Brain microvascular endothelial cell (primary cell): ENCODE data around the gene UNC119.

ENCODE experiments used
- DNase-seq: peaks from one replicate; pipeline ENCODE4 v3.0.0-alpha.2; 2020
- H3K27ac ChIP-seq: fragments of 250-450 bp; sonication (Bioruptor Pico); 2 replicates; pipeline ENCODE4 v1.5.1; 2020; ENCODE audit warnings: mild to moderate bottlenecking, moderate library complexity
- H3K27me3 ChIP-seq: fragments of 250-450 bp; sonication (Bioruptor Pico); replicated peaks from 2 replicates; pipeline ENCODE4 v1.5.1; 2020; ENCODE audit warnings: mild to moderate bottlenecking
- H3K36me3 ChIP-seq: fragments of 250-450 bp; sonication (Bioruptor Pico); replicated peaks from 2 replicates; pipeline ENCODE4 v1.5.1; 2020; ENCODE audit warnings: mild to moderate bottlenecking
- H3K4me3 ChIP-seq: 2 replicates; pipeline ENCODE4 v1.5.1; 2011; ENCODE audit warnings: low read depth, mild to moderate bottlenecking, control low read depth, low read length, moderate library complexity
- in situ Hi-C: cut with HindIII; loops from 2 replicates; pipeline ENCODE4 v1.10.0; 2017; ENCODE audit warnings: low sequenced_read_pairs, low pct_ligation_motif_present
- TF ChIP-seq, protein P1 (sequence below): IDR thresholded peaks from 2 replicates; pipeline ENCODE4 v1.5.1; 2011; ENCODE audit warnings: low read depth, mild to moderate bottlenecking, moderate library complexity, low read length, control low read depth, inconsistent platforms; ENCODE audit errors: missing control alignments

Gene UNC119

GRCh38 chr17:28511858-28512461 is 40.5 kb downstream of the UNC119 start:
- Histone ChIP-seq H3K27ac (no peak overlapping the region), H3K36me3 (no peaks in the 10 kb centered on the region), H3K4me3 (no peak overlapping the region), H3K27me3 (peaks cover 25% of the 10 kb centered on the region)
- TF ChIP-seq, protein P1, sequence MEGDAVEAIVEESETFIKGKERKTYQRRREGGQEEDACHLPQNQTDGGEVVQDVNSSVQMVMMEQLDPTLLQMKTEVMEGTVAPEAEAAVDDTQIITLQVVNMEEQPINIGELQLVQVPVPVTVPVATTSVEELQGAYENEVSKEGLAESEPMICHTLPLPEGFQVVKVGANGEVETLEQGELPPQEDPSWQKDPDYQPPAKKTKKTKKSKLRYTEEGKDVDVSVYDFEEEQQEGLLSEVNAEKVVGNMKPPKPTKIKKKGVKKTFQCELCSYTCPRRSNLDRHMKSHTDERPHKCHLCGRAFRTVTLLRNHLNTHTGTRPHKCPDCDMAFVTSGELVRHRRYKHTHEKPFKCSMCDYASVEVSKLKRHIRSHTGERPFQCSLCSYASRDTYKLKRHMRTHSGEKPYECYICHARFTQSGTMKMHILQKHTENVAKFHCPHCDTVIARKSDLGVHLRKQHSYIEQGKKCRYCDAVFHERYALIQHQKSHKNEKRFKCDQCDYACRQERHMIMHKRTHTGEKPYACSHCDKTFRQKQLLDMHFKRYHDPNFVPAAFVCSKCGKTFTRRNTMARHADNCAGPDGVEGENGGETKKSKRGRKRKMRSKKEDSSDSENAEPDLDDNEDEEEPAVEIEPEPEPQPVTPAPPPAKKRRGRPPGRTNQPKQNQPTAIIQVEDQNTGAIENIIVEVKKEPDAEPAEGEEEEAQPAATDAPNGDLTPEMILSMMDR: peak; percentile 18
- in situ Hi-C loops: no loop called here
- DNase-seq: no peak

DNA sequence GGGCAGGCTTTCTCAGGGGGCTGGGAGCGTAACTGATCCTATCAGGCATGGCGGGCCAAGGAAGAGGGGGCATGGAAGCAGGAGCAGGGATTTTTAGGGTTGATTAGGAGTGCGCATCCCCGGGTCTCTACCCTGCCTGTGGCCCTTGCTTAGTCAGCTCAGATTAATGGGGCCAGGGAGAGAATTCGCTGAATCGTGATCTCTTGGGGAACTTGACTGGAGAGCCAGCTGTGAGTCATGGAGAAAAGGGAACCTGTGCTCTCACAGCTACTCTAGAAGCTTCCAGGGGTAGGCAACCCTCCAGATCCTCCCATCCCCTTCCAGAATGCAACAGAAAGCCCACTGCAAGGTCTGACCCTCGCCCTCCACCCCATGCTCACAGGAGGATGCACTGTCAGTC is 42.6 kb downstream of the UNC119 start:
- in situ Hi-C loops: no loop called here
- Histone ChIP-seq H3K27ac (no peak overlapping the region), H3K4me3 (no peak overlapping the region), H3K36me3 (no peaks in the 10 kb centered on the region), H3K27me3 (peaks cover 33% of the 10 kb centered on the region)
- TF ChIP-seq, protein P1: no peak
- DNase-seq: no peak

GRCh38 chr17:28508211-28508724 is 44.2 kb downstream of the UNC119 start:
- Histone ChIP-seq H3K27ac (no peak overlapping the region), H3K27me3 (peaks cover 36% of the 10 kb centered on the region), H3K36me3 (no peaks in the 10 kb centered on the region), H3K4me3 (no peak overlapping the region)
- TF ChIP-seq, protein P1: no peak
- no peak for DNase-seq
- in situ Hi-C loops: no loop called here

DNA sequence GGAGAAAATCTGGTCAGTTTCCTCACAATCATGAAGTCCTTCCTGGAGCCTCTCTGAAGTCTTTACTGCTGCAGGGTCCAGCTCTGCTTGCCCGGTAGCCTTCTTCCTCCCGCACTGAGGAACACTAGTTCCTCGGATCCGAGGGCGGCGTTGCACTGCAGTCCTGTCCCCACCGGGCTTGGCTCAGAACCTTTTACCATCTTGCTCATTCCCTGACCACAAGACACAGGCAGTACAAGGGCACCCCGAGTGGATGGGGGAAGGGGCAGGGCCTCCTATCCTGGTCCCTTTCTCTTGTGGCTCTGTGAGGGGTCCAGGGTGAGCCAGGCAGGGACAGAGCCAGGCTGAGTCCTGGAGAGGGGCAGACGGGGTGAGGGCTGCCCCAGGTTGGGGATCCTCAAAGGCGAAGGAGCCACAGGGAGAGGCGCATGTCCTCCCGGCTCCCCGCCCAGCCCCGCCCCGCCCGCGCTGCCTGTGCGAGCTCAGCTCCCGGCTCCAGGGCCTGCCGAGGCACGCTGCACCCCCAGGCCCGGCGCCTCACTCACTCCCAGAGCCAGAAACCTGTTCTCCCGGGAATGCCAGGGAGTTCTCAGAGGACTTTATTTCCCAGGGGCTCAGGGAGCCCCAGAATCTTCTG is 44.7 kb downstream of the UNC119 start:
- H3K27ac ChIP-seq: no peak overlapping the region
- DNase-seq: no peak
- in situ Hi-C loops: no loop called here
- TF ChIP-seq, protein P1: no peak
- H3K27me3 ChIP-seq: peaks cover 36% of the 10 kb centered on the region
- no peaks in the 10 kb centered on the region for H3K36me3 ChIP-seq
- no peak overlapping the region for H3K4me3 ChIP-seq

- in situ Hi-C loops: no loop called here
- TF ChIP-seq, protein P1: no peak
- Histone ChIP-seq H3K36me3 (no peaks in the 10 kb centered on the region), H3K27me3 (peaks cover 32% of the 10 kb centered on the region), H3K27ac (no peak overlapping the region), H3K4me3 (no peak overlapping the region)
- no peak for DNase-seq
Measured at GRCh38 chr17:28506763-28507487, 45.5 kb downstream of the UNC119 start.
